ENCODE data around the gene ZNF423.

ZNF423 gene

GRCh38 chr16:49598383-49599170, 257.3 kb downstream of the ZNF423 start:
- no peaks in the 10 kb centered on the region for H3K36me3 ChIP-seq (ENCODE audit: control insufficient read depth, insufficient read depth, low read length)
- H3K4me1 ChIP-seq (ENCODE audit: control insufficient read depth, insufficient read depth, low read length) = peaks cover 41% of the 10 kb centered on the region
- H3K27ac ChIP-seq (ENCODE audit: insufficient read depth, low read depth, low read length, poor library complexity, severe bottlenecking) = no peak overlapping the region
- no peaks in the 10 kb centered on the region for H3K27me3 ChIP-seq (ENCODE audit: control insufficient read depth, insufficient read depth, low read length, poor library complexity, severe bottlenecking)
- no peaks in the 10 kb centered on the region for H3K9me3 ChIP-seq (ENCODE audit: control insufficient read depth, low read length)
- WGBS, 2 experiments = 93 to 95% methylated on average over 7 to 8 of the region's 8 CpGs
- no peak overlapping the region for H3K4me3 ChIP-seq (ENCODE audit: insufficient read depth, low read depth, low read length)

- no peak overlapping the region for H3K27ac ChIP-seq (ENCODE audit: insufficient read depth, low read depth, low read length, poor library complexity, severe bottlenecking)
- H3K27me3 ChIP-seq (ENCODE audit: control insufficient read depth, insufficient read depth, low read length, poor library complexity, severe bottlenecking) = no peaks in the 10 kb centered on the region
- H3K4me1 ChIP-seq (ENCODE audit: control insufficient read depth, insufficient read depth, low read length) = peaks cover 41% of the 10 kb centered on the region
- no peaks in the 10 kb centered on the region for H3K9me3 ChIP-seq (ENCODE audit: control insufficient read depth, low read length)
- WGBS, 2 experiments = 58 to 60% methylated on average over 2 of the region's 2 CpGs
- no peaks in the 10 kb centered on the region for H3K36me3 ChIP-seq (ENCODE audit: control insufficient read depth, insufficient read depth, low read length)
- no peak overlapping the region for H3K4me3 ChIP-seq (ENCODE audit: insufficient read depth, low read depth, low read length)
Measured at GRCh38 chr16:49597796-49598195, 258.1 kb downstream of the ZNF423 start.

- Histone ChIP-seq H3K27me3 (ENCODE audit: control insufficient read depth, insufficient read depth, low read length, poor library complexity, severe bottlenecking) (no peaks in the 10 kb centered on the region), H3K9me3 (ENCODE audit: control insufficient read depth, low read length) (no peaks in the 10 kb centered on the region), H3K4me1 (ENCODE audit: control insufficient read depth, insufficient read depth, low read length) (peaks cover 44% of the 10 kb centered on the region), H3K27ac (ENCODE audit: insufficient read depth, low read depth, low read length, poor library complexity, severe bottlenecking) (no peak overlapping the region), H3K4me3 (ENCODE audit: insufficient read depth, low read depth, low read length) (no peak overlapping the region), H3K36me3 (ENCODE audit: control insufficient read depth, insufficient read depth, low read length) (no peaks in the 10 kb centered on the region)
- WGBS, 2 experiments = 46 to 47% methylated on average over 9 to 10 of the region's 10 CpGs
Measured at GRCh38 chr16:49596648-49597291, 259.1 kb downstream of the ZNF423 start.

GRCh38 chr16:49596068-49596467, 259.8 kb downstream of the ZNF423 start:
- no peak overlapping the region for H3K27ac ChIP-seq (ENCODE audit: insufficient read depth, low read depth, low read length, poor library complexity, severe bottlenecking)
- peaks cover 44% of the 10 kb centered on the region for H3K4me1 ChIP-seq (ENCODE audit: control insufficient read depth, insufficient read depth, low read length)
- H3K27me3 ChIP-seq (ENCODE audit: control insufficient read depth, insufficient read depth, low read length, poor library complexity, severe bottlenecking) = no peaks in the 10 kb centered on the region
- 44 to 46% methylated on average over 11 of the region's 11 CpGs for whole genome bisulfite sequencing, 2 experiments
- no peaks in the 10 kb centered on the region for H3K36me3 ChIP-seq (ENCODE audit: control insufficient read depth, insufficient read depth, low read length)
- no peak overlapping the region for H3K4me3 ChIP-seq (ENCODE audit: insufficient read depth, low read depth, low read length)
- no peaks in the 10 kb centered on the region for H3K9me3 ChIP-seq (ENCODE audit: control insufficient read depth, low read length)

GRCh38 chr16:49594685-49595498, 261.0 kb downstream of the ZNF423 start:
- 83 to 86% methylated on average over 12 of the region's 12 CpGs for WGBS, 2 experiments
- no peaks in the 10 kb centered on the region for H3K36me3 ChIP-seq (ENCODE audit: control insufficient read depth, insufficient read depth, low read length)
- H3K4me3 ChIP-seq (ENCODE audit: insufficient read depth, low read depth, low read length) = no peak overlapping the region
- no peaks in the 10 kb centered on the region for H3K9me3 ChIP-seq (ENCODE audit: control insufficient read depth, low read length)
- no peaks in the 10 kb centered on the region for H3K27me3 ChIP-seq (ENCODE audit: control insufficient read depth, insufficient read depth, low read length, poor library complexity, severe bottlenecking)
- H3K27ac ChIP-seq (ENCODE audit: insufficient read depth, low read depth, low read length, poor library complexity, severe bottlenecking) = no peak overlapping the region
- peaks cover 44% of the 10 kb centered on the region for H3K4me1 ChIP-seq (ENCODE audit: control insufficient read depth, insufficient read depth, low read length)

GRCh38 chr16:49594153-49594552, 261.8 kb downstream of the ZNF423 start:
- H3K4me1 ChIP-seq (ENCODE audit: control insufficient read depth, insufficient read depth, low read length) = peaks cover 50% of the 10 kb centered on the region
- 51 to 68% methylated on average over 2 of the region's 2 CpGs for WGBS, 2 experiments
- no peaks in the 10 kb centered on the region for H3K36me3 ChIP-seq (ENCODE audit: control insufficient read depth, insufficient read depth, low read length)
- no peaks in the 10 kb centered on the region for H3K9me3 ChIP-seq (ENCODE audit: control insufficient read depth, low read length)
- H3K27me3 ChIP-seq (ENCODE audit: control insufficient read depth, insufficient read depth, low read length, poor library complexity, severe bottlenecking) = no peaks in the 10 kb centered on the region
- H3K27ac ChIP-seq (ENCODE audit: insufficient read depth, low read depth, low read length, poor library complexity, severe bottlenecking) = no peak overlapping the region
- no peak overlapping the region for H3K4me3 ChIP-seq (ENCODE audit: insufficient read depth, low read depth, low read length)

- WGBS, 2 experiments = 87 to 90% methylated on average over 8 of the region's 8 CpGs
- H3K27ac ChIP-seq (ENCODE audit: insufficient read depth, low read depth, low read length, poor library complexity, severe bottlenecking) = no peak overlapping the region
- peaks cover 51% of the 10 kb centered on the region for H3K4me1 ChIP-seq (ENCODE audit: control insufficient read depth, insufficient read depth, low read length)
- no peaks in the 10 kb centered on the region for H3K9me3 ChIP-seq (ENCODE audit: control insufficient read depth, low read length)
- H3K4me3 ChIP-seq (ENCODE audit: insufficient read depth, low read depth, low read length) = no peak overlapping the region
- no peaks in the 10 kb centered on the region for H3K27me3 ChIP-seq (ENCODE audit: control insufficient read depth, insufficient read depth, low read length, poor library complexity, severe bottlenecking)
- no peaks in the 10 kb centered on the region for H3K36me3 ChIP-seq (ENCODE audit: control insufficient read depth, insufficient read depth, low read length)
Measured at GRCh38 chr16:49593424-49594040, 262.4 kb downstream of the ZNF423 start.

- no peaks in the 10 kb centered on the region for H3K9me3 ChIP-seq (ENCODE audit: control insufficient read depth, low read length)
- WGBS, 2 experiments = 72 to 78% methylated on average over 10 to 11 of the region's 13 CpGs
- H3K27me3 ChIP-seq (ENCODE audit: control insufficient read depth, insufficient read depth, low read length, poor library complexity, severe bottlenecking) = no peaks in the 10 kb centered on the region
- H3K27ac ChIP-seq (ENCODE audit: insufficient read depth, low read depth, low read length, poor library complexity, severe bottlenecking) = no peak overlapping the region
- peaks cover 46% of the 10 kb centered on the region for H3K4me1 ChIP-seq (ENCODE audit: control insufficient read depth, insufficient read depth, low read length)
- no peaks in the 10 kb centered on the region for H3K36me3 ChIP-seq (ENCODE audit: control insufficient read depth, insufficient read depth, low read length)
- no peak overlapping the region for H3K4me3 ChIP-seq (ENCODE audit: insufficient read depth, low read depth, low read length)
Measured at GRCh38 chr16:49592546-49593423, 263.1 kb downstream of the ZNF423 start.

- Histone ChIP-seq H3K4me3 (ENCODE audit: insufficient read depth, low read depth, low read length) (no peak overlapping the region), H3K27ac (ENCODE audit: insufficient read depth, low read depth, low read length, poor library complexity, severe bottlenecking) (no peak overlapping the region), H3K4me1 (ENCODE audit: control insufficient read depth, insufficient read depth, low read length) (peaks cover 38% of the 10 kb centered on the region), H3K27me3 (ENCODE audit: control insufficient read depth, insufficient read depth, low read length, poor library complexity, severe bottlenecking) (no peaks in the 10 kb centered on the region), H3K36me3 (ENCODE audit: control insufficient read depth, insufficient read depth, low read length) (no peaks in the 10 kb centered on the region), H3K9me3 (ENCODE audit: control insufficient read depth, low read length) (no peaks in the 10 kb centered on the region)
- 94% methylated on average over 21 of the region's 21 CpGs for WGBS, 2 experiments
Measured at GRCh38 chr16:49590166-49590871, 265.6 kb downstream of the ZNF423 start.

Measured in ectodermal cell (in vitro differentiated cells).